Fibroblast of pulmonary artery (primary cell): ENCODE results near the gene CLASP1.

Experiments
- DNase-seq: peaks from one replicate; pipeline ENCODE4 v3.0.0-alpha.2; 2010; ENCODE audit warnings: low read depth
- H3K4me3 ChIP-seq: replicated peaks from 2 replicates; pipeline ENCODE4 v1.5.1; 2011; ENCODE audit warnings: low read depth, mild to moderate bottlenecking, control low read depth, low read length, moderate library complexity
- TF ChIP-seq, protein P1 (sequence below): IDR thresholded peaks from 2 replicates; pipeline ENCODE4 v1.5.1; 2011; ENCODE audit warnings: mild to moderate bottlenecking, control low read depth, low read length, inconsistent platforms; ENCODE audit errors: missing control alignments

The CLASP1 gene

GRCh38 chr2:121577381-121577780, 71.9 kb downstream of the CLASP1 start:
- H3K4me3 ChIP-seq = no peak overlapping the region

DNA sequence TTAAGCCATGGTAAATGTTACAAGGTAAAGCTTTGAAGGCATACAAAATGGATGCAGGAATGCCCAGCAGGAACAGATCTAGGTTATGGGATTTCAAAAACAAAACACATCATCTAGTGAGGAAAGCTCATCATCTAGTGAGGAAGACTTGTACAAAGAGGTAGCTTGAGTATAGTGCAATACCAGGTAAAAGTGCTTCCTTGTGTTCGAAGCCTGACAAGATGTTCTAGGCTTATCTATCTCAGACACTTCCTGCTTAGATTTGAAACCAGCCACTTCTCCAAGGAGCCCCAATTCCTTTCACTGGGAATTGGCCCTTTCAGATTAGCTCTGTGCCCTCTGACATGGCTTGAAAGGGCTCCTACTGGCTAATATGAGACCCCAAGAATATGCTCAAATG, 73.0 kb downstream of the CLASP1 start:
- DNase-seq = no peak
- TF ChIP-seq, protein P1, sequence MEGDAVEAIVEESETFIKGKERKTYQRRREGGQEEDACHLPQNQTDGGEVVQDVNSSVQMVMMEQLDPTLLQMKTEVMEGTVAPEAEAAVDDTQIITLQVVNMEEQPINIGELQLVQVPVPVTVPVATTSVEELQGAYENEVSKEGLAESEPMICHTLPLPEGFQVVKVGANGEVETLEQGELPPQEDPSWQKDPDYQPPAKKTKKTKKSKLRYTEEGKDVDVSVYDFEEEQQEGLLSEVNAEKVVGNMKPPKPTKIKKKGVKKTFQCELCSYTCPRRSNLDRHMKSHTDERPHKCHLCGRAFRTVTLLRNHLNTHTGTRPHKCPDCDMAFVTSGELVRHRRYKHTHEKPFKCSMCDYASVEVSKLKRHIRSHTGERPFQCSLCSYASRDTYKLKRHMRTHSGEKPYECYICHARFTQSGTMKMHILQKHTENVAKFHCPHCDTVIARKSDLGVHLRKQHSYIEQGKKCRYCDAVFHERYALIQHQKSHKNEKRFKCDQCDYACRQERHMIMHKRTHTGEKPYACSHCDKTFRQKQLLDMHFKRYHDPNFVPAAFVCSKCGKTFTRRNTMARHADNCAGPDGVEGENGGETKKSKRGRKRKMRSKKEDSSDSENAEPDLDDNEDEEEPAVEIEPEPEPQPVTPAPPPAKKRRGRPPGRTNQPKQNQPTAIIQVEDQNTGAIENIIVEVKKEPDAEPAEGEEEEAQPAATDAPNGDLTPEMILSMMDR = no peak
- no peak overlapping the region for H3K4me3 ChIP-seq

More at GRCh38 chr2:121577381-121577780, 71.9 kb downstream of the CLASP1 start:
- DNase-seq = no peak
- TF ChIP-seq, protein P1 = no peak

DNA sequence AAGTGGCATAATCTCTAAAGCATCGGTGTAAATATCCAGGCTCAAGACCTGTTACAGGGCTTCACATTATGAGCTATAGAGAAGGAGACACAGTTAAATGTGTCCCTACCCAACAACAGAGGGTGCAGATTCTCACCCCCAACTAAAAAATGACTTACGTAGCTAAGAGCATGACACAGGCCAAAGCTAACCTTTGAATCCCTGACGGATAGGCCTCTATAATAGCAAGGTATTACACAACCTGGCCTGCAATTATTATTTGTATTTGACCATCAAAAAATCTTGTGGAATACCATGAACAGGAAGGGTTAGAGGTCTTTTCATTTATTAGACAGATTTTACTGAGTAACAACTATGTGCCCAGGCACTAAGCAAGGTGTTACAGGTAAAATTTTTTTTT, 73.5 kb downstream of the CLASP1 start:
- H3K4me3 ChIP-seq = no peak overlapping the region
- TF ChIP-seq, protein P1 = no peak
- DNase-seq = no peak

DNA sequence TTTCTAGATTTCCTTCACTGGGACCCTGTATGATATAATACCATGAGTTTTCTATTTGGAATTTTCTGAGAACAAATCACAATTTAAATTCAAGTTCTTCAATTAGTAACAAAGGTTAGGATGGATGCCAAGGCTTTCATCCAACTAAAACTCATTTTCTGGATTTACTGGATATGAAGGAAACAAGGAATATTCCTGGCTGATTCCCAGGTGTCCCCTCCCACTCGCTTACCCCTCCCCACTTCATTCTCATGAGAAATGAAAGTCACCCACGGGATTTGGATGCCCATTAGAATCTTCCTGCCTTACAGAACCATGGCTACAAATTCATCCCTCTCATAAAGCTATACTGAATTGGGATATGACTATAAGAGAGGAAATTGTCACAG, 78.6 kb downstream of the CLASP1 start:
- TF ChIP-seq, protein P1 = no peak
- H3K4me3 ChIP-seq = no peak overlapping the region
- peak; percentile 10 for DNase-seq

- no peak overlapping the region for H3K4me3 ChIP-seq
- TF ChIP-seq, protein P1 = no peak
- DNase-seq = no peak
Observed at GRCh38 chr2:121570036-121570666, 79.1 kb downstream of the CLASP1 start.

DNA sequence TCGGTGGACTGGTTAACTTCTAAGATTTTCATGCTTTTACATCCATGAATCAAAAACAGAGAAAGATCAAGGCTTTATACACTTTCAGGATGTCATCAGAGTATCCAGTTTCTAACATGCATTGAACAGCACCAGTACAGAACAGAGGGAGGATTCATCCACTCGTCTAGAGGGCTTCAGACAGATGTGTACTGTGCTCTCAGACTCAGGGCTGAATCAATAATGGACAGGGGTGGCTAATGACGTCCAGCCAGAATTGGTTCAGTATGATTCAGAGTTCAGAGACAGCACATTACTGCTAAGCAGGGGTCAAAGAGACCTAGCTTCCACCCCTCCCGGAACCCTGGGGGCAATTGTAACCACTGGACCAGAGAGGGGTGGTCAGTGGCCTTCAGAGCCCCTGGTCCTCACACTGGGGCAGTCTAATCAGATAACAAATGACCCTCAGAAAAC, 81.3 kb downstream of the CLASP1 start:
- DNase-seq = no peak
- no peak overlapping the region for H3K4me3 ChIP-seq
- TF ChIP-seq, protein P1 = no peak

DNA sequence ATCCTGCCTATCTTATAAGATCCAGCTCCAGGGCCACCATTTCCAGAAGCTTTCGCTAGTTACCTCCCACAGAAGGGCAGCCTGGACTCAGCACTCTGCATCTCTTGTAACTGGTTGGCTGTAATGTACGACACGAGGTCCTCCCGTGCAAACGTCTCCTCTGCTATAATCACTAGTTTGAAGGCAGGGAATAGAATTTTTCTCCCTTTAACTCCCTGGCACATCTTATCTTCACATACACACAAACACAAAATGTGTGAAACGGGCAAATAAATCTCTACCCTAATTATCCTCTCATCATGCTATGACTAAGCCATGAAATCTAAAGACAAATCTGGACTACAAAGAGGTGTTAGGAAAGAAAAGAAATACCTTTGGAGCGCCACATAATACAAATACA, 81.8 kb downstream of the CLASP1 start:
- H3K4me3 ChIP-seq = no peak overlapping the region
- DNase-seq = no peak
- TF ChIP-seq, protein P1 = no peak
